NCI-H2107 (cell line): ENCODE data around the gene PKM.
"Not testable (repeated sequence)": the region's sequence is repeated elsewhere in the genome, so short reads cannot be mapped to it uniquely, and the experiment has no call there.

ENCODE experiments used
- DNase-seq: peaks from one replicate; lab custom pipeline; 2025; lab: John Stamatoyannopoulos, UW

PKM gene

GRCh38 chr15:72176159-72176558 lies 54.8 kb downstream of the PKM start:
- DNase-seq, result no peak

- no peak for DNase-seq
These were observed 55.6 kb downstream of the PKM start for GRCh38 chr15:72175186-72176044.

GRCh38 chr15:72174551-72175165 lies 56.3 kb downstream of the PKM start:
- no peak for DNase-seq

GRCh38 chr15:72173864-72174550 lies 57.0 kb downstream of the PKM start:
- no peak for DNase-seq

- DNase-seq, result no peak
These were observed 57.6 kb downstream of the PKM start for GRCh38 chr15:72173401-72173800.

- DNase-seq, result no peak
These were observed 58.2 kb downstream of the PKM start for GRCh38 chr15:72172796-72173195.

- DNase-seq, result not testable (repeated sequence)
These were observed 59.0 kb downstream of the PKM start for GRCh38 chr15:72171978-72172377.

GRCh38 chr15:72170691-72171090 lies 60.3 kb downstream of the PKM start:
- no peak for DNase-seq

GRCh38 chr15:72169921-72170611 lies 60.9 kb downstream of the PKM start:
- no peak for DNase-seq

GRCh38 chr15:72169236-72169920 lies 61.6 kb downstream of the PKM start:
- DNase-seq, result no peak

GRCh38 chr15:72168808-72169190 lies 62.2 kb downstream of the PKM start:
- DNase-seq, result no peak

GRCh38 chr15:72168131-72168807 lies 62.7 kb downstream of the PKM start:
- no peak for DNase-seq

- DNase-seq, result no peak
These were observed 63.5 kb downstream of the PKM start for GRCh38 chr15:72167445-72167844.

- DNase-seq, result no peak
These were observed 64.1 kb downstream of the PKM start for GRCh38 chr15:72166716-72167417.

GRCh38 chr15:72163719-72164118 lies 67.3 kb downstream of the PKM start:
- DNase-seq, result no peak

GRCh38 chr15:72162569-72162968 lies 68.4 kb downstream of the PKM start:
- no peak for DNase-seq

- DNase-seq, result no peak
These were observed 69.4 kb downstream of the PKM start for GRCh38 chr15:72161361-72162132.

- no peak for DNase-seq
These were observed 70.2 kb downstream of the PKM start for GRCh38 chr15:72160696-72161245.

- no peak for DNase-seq
These were observed 74.1 kb downstream of the PKM start for GRCh38 chr15:72156928-72157327.
